WERI-Rb-1 (cell line): ENCODE measurements around the gene PCYT2.

Experiments used
- DNase-seq: peaks from one replicate; pipeline ENCODE4 v3.0.0-alpha.2; 2020
- H3K27ac ChIP-seq: fragments of 250-450 bp; sonication (Bioruptor Pico); 2 replicates; pipeline ENCODE4 v1.5.1; 2020; ENCODE audit warnings: mild to moderate bottlenecking, moderate library complexity
- H3K27me3 ChIP-seq: fragments of 250-450 bp; sonication (Bioruptor Pico); 2 replicates; pipeline ENCODE4 v1.5.1; 2021; ENCODE audit warnings: mild to moderate bottlenecking, low read depth, moderate library complexity; ENCODE audit not compliant: insufficient read depth, severe bottlenecking
- H3K36me3 ChIP-seq: fragments of 250-450 bp; sonication (Bioruptor Pico); 2 replicates; pipeline ENCODE4 v1.5.1; 2020; ENCODE audit warnings: mild to moderate bottlenecking, moderate library complexity
- H3K4me3 ChIP-seq: 2 replicates; pipeline ENCODE4 v1.5.1; 2011; ENCODE audit warnings: low read depth, mild to moderate bottlenecking, control low read depth, low read length
- H3K9me3 ChIP-seq: fragments of 250-450 bp; sonication (Bioruptor Pico); 2 replicates; pipeline ENCODE4 v1.5.1; 2021; ENCODE audit warnings: mild to moderate bottlenecking, moderate library complexity; ENCODE audit not compliant: severe bottlenecking
- CTCF ChIP-seq: IDR thresholded peaks from 2 replicates; pipeline ENCODE4 v1.5.1; 2011; ENCODE audit warnings: low read depth, mild to moderate bottlenecking, control low read depth, inconsistent platforms, low read length

The PCYT2 gene

GRCh38 chr17:81906476-81907218, 4.6 kb downstream of the PCYT2 start:
- peak; percentile 81 for TF ChIP-seq CTCF
- H3K27ac ChIP-seq, result no peak overlapping the region
- H3K4me3 ChIP-seq, result no peak overlapping the region
- peaks cover 52% of the 10 kb centered on the region for H3K36me3 ChIP-seq
- H3K27me3 ChIP-seq, result no peaks in the 10 kb centered on the region
- no peaks in the 10 kb centered on the region for H3K9me3 ChIP-seq
- peak; percentile 75 for DNase-seq

- H3K4me3 ChIP-seq, result no peak overlapping the region
- peaks cover 52% of the 10 kb centered on the region for H3K36me3 ChIP-seq
- no peak for TF ChIP-seq CTCF
Measured at GRCh38 chr17:81905993-81906392, 5.2 kb downstream of the PCYT2 start.

GRCh38 chr17:81905424-81905875, 5.7 kb downstream of the PCYT2 start:
- no peak overlapping the region for H3K4me3 ChIP-seq
- H3K9me3 ChIP-seq, result no peaks in the 10 kb centered on the region
- no peak overlapping the region for H3K27ac ChIP-seq
- DNase-seq, result no peak
- H3K36me3 ChIP-seq, result peaks cover 55% of the 10 kb centered on the region
- no peaks in the 10 kb centered on the region for H3K27me3 ChIP-seq
- TF ChIP-seq CTCF, result no peak

More at GRCh38 chr17:81905993-81906392, 5.2 kb downstream of the PCYT2 start:
- Histone ChIP-seq H3K27ac (no peak overlapping the region), H3K27me3 (no peaks in the 10 kb centered on the region), H3K9me3 (no peaks in the 10 kb centered on the region)
- no peak for DNase-seq

- no peak for TF ChIP-seq CTCF
- Histone ChIP-seq H3K36me3 (peaks cover 61% of the 10 kb centered on the region), H3K27me3 (no peaks in the 10 kb centered on the region), H3K4me3 (no peak overlapping the region), H3K27ac (no peak overlapping the region), H3K9me3 (no peaks in the 10 kb centered on the region)
- DNase-seq, result no peak
Measured at GRCh38 chr17:81904600-81905423, 6.4 kb downstream of the PCYT2 start.

GRCh38 chr17:81903896-81904599, 7.2 kb downstream of the PCYT2 start:
- no peak for TF ChIP-seq CTCF
- Histone ChIP-seq H3K36me3 (peaks cover 66% of the 10 kb centered on the region), H3K27ac (no peak overlapping the region), H3K4me3 (no peak overlapping the region), H3K9me3 (no peaks in the 10 kb centered on the region), H3K27me3 (no peaks in the 10 kb centered on the region)
- DNase-seq, result no peak
